Tibial nerve (tissue), 4 donors: ENCODE data around the gene MTUS2. TPM values are rescaled to one million over a fixed set of nuclear protein-coding genes. Genes with fewer than 3 reads are reported as not detected.

ENCODE experiments used
- DNase-seq, 2 donors: peaks; one replicate each; pipeline ENCODE4 v3.0.0-alpha.2; 2019; ENCODE audit warnings: low spot score in 2 of 2
- H3K27ac ChIP-seq, 4 donors: fragments of 200-600 bp; sonication (generic) in 3 of 4; one replicate each; pipeline ENCODE4 v1.5.1; 2017 to 2019; ENCODE audit warnings: mild to moderate bottlenecking in 1 of 4
- H3K27me3 ChIP-seq, 2 donors: fragments of 200-600 bp; sonication (generic) in 1 of 2; one replicate each; pipeline versions ENCODE4 v1.5.1 to v1.6.0; 2017 to 2019
- H3K36me3 ChIP-seq, 3 donors: fragments of 200-600 bp; sonication (generic); one replicate each; pipeline ENCODE4 v1.5.1; 2018 to 2019
- H3K4me1 ChIP-seq, 4 donors: fragments of 200-600 bp; sonication (generic) in 3 of 4; one replicate each; pipeline ENCODE4 v1.5.1; 2017 to 2019
- H3K4me3 ChIP-seq, 4 donors: fragments of 200-600 bp; sonication (generic) in 3 of 4; one replicate each; pipeline ENCODE4 v1.5.1; 2017 to 2019; ENCODE audit warnings: mild to moderate bottlenecking in 1 of 4, moderate library complexity in 1 of 4
- H3K9me3 ChIP-seq, 4 donors: fragments of 200-600 bp; sonication (generic) in 3 of 4; one replicate each; pipeline ENCODE4 v1.5.1; 2017 to 2019
- CTCF ChIP-seq, 5 experiments: fragments of 200-600 bp in 3 of 5; fragments of 450-650 bp in 2 of 5; sonication (generic) in 3 of 5; IDR thresholded peaks; one replicate each; pipeline ENCODE4 v1.5.1; 2016 to 2019; ENCODE audit warnings: antibody characterized with exemption in 5 of 5, mild to moderate bottlenecking in 3 of 5, moderate library complexity in 2 of 5
- EP300 ChIP-seq, 2 donors: sonication (generic); formaldehyde crosslinking; IDR thresholded peaks; one replicate each; pipeline ENCODE4 v1.6.1; 2017; ENCODE audit warnings: antibody characterized with exemption in 2 of 2, mild to moderate bottlenecking in 1 of 2
- POLR2A ChIP-seq, 2 donors: fragments of 450-650 bp; IDR thresholded peaks; one replicate each; pipeline ENCODE4 v1.6.1; 2017; ENCODE audit warnings: antibody characterized with exemption in 2 of 2, mild to moderate bottlenecking in 2 of 2, moderate library complexity in 2 of 2
- WGBS, 2 donors: methylation state at CpG; one replicate each; pipeline ENCODE4 v1.1.5; 2018; 5-methylcytosine and 5-hydroxymethylcytosine counted together
- total RNA-seq, 4 donors: library from RNA; depleted of rRNA; stranded (reverse); fragments of >200 nt; gene quantifications; one replicate each; pipeline ENCODE4 v1.1.0, GENCODE V29; 2016

Gene MTUS2
- total RNA-seq, 4 donors from 2014 or later, result 0.20 TPM; not detected in 3

GRCh38 chr13:29505950-29506349, 685.8 kb downstream of the MTUS2 start:
- 81 to 83% methylated on average over 10 of the region's 10 CpGs for WGBS, 2 donors
- Histone ChIP-seq H3K4me1 (peaks cover 0 to 13% (median 0%) of the 10 kb centered on the region in 4 donors), H3K36me3 (no peaks in the 10 kb centered on the region), H3K27ac (no peak overlapping the region), H3K27me3 (peaks cover 0 to 11% of the 10 kb centered on the region in 2 donors), H3K4me3 (no peak overlapping the region), H3K9me3 (no peaks in the 10 kb centered on the region)
- TF ChIP-seq POLR2A (IDR thresholded peaks at IDR 0.05) (no peak), EP300 (IDR thresholded peaks at IDR 0.05) (no peak), CTCF (IDR thresholded peaks at IDR 0.05) (no peak)
- no peak for DNase-seq

DNA sequence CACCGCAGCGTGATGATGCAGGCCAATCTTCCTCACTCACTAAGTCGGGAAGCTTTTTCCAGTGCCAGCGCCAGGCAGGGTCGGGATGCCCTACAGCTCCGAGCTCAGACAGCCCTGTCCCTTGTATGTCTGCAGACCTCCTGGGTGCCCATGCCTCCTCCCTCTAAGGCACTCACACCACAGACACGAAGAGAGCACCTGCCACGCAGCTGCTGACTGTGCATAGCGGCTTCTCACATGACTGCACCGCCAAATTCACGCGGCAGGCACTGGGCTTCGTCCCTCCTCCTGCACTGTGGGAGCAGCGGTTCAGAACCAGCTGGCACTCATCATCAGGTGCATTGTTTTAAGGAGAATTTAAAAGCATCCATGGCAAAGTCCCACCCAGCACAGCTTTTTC, 687.2 kb downstream of the MTUS2 start:
- H3K36me3 ChIP-seq, result no peaks in the 10 kb centered on the region
- DNase-seq, result no peak
- H3K27me3 ChIP-seq, result peaks cover 0 to 11% of the 10 kb centered on the region in 2 donors
- TF ChIP-seq POLR2A (IDR thresholded peaks at IDR 0.05) (no peak), EP300 (IDR thresholded peaks at IDR 0.05) (no peak), CTCF (IDR thresholded peaks at IDR 0.05) (no peak)
- H3K9me3 ChIP-seq, result no peaks in the 10 kb centered on the region
- WGBS, 2 donors, result 59 to 67% methylated on average over 9 to 14 of the region's 14 CpGs
- H3K27ac ChIP-seq, result no peak overlapping the region
- H3K4me3 ChIP-seq, result no peak overlapping the region
- peaks cover 0 to 25% (median 0%) of the 10 kb centered on the region in 4 donors for H3K4me1 ChIP-seq

DNA sequence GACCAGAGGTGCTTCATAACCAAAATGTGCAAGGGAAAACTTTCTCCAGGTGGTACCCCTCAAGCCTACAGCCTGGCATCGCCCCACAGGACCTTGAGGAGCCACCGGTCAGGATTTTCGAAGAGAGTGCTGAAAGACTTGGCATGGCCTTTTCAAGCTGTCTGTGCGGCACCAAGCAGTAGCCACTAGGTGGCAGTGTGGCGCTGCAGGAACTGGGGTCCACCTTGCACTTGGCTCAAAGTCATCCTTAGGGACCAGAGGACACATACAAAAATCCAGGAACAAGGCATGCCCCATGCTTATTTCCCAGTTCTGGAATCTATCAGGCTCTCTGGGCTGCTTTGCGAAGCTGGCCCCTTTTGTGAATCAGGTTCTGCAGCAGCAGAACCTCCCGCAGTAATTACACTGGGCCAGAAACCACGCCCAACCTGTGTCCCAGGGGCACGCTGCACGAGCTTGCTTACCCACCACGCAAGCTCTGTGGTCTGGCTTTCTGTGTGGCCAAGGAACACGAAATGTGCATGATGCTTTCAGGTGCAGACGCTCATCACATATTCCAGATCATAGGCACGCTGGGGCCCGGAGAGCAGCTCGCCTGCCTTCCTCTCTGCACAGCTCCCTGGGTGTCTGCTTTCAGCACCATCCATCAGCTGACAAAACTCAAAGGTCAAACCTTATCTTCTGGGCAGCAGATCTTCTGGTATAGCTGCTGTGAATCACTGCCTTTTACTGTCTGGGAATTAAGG, 688.2 kb downstream of the MTUS2 start:
- Histone ChIP-seq H3K4me3 (no peak overlapping the region), H3K4me1 (peaks cover 0 to 26% (median 0%) of the 10 kb centered on the region in 4 donors), H3K36me3 (peaks cover 0 to 4% (median 0%) of the 10 kb centered on the region in 3 donors), H3K27ac (no peak overlapping the region), H3K27me3 (peaks cover 0 to 11% of the 10 kb centered on the region in 2 donors), H3K9me3 (no peaks in the 10 kb centered on the region)
- 43 to 45% methylated on average over 13 to 15 of the region's 16 CpGs for WGBS, 2 donors
- TF ChIP-seq POLR2A (IDR thresholded peaks at IDR 0.05), result no peak
- peak in 1 of 2 donors; percentile 43 for TF ChIP-seq EP300 (IDR thresholded peaks at IDR 0.05)
- peak; percentile 90 to 98 (median 94) for TF ChIP-seq CTCF (IDR thresholded peaks at IDR 0.05)
- peak; percentile 82 to 90 for DNase-seq

DNA sequence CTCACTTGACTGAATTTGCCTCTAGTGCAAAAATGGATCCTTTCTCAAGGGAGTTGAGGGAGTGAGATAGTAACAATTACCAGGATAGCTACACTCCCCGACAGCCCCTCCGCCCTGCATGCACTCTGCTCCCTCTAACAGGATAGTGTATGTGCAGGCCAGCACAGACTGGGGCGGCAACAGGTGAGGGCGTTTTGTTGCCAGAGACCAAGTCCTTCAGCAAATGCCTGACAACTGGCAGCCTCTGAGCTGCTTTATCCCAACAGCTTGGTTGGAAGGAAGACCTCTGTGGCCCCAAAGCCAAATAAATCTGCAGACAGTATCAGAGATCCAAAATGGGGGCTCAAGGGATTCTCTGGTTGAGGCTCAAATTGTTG, 688.7 kb downstream of the MTUS2 start:
- Histone ChIP-seq H3K27me3 (peaks cover 0 to 11% of the 10 kb centered on the region in 2 donors), H3K27ac (no peak overlapping the region), H3K4me1 (peaks cover 0 to 26% (median 0%) of the 10 kb centered on the region in 4 donors), H3K36me3 (peaks cover 0 to 9% (median 0%) of the 10 kb centered on the region in 3 donors), H3K9me3 (no peaks in the 10 kb centered on the region), H3K4me3 (no peak overlapping the region)
- TF ChIP-seq POLR2A (IDR thresholded peaks at IDR 0.05) (no peak), EP300 (IDR thresholded peaks at IDR 0.05) (no peak), CTCF (IDR thresholded peaks at IDR 0.05) (no peak)
- 77 to 81% methylated on average over 4 of the region's 4 CpGs for WGBS, 2 donors
- DNase-seq, result no peak

DNA sequence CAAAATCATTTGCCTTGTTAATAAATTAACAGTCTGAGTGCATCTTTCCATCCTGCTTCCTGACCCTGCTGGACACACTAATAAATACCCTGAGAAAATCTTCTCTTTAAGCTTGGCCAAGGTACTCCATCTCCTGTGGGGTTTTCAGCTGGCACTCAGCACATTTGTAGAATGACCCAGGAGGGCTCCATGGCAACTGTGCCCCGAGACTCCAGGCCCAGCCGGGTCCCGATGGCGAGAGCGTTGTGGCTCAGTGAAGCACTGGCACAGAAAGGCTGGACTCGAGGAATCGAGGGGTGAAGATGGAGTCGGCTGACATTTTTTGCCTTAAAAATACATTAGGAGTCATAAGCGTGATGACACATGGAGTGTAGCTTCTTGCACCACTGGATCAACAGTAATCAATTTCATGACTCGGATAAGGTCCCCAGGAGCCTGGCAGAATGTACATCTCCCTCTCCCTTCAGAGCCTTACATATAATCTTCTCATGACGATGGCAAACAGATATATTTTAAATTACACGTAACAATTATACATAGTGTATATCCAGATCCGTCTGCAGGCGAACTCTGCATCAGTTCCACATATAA, 690.0 kb downstream of the MTUS2 start:
- Histone ChIP-seq H3K27me3 (no peaks in the 10 kb centered on the region), H3K4me3 (no peak overlapping the region), H3K27ac (no peak overlapping the region), H3K4me1 (peaks cover 0 to 26% (median 0%) of the 10 kb centered on the region in 4 donors), H3K36me3 (peaks cover 0 to 22% (median 0%) of the 10 kb centered on the region in 3 donors), H3K9me3 (no peaks in the 10 kb centered on the region)
- no peak for DNase-seq
- 93 to 95% methylated on average over 14 of the region's 14 CpGs for WGBS, 2 donors
- no peak for TF ChIP-seq CTCF (IDR thresholded peaks at IDR 0.05)
- no peak for TF ChIP-seq EP300 (IDR thresholded peaks at IDR 0.05)
- TF ChIP-seq POLR2A (IDR thresholded peaks at IDR 0.05), result no peak
